ACHN (cell line): ENCODE measurements around the gene L3MBTL1.
A peak's percentile ranks its signal among the peaks of the same experiment; 100 is the strongest.
"Not testable (repeated sequence)": the region's sequence is repeated elsewhere in the genome, so short reads cannot be mapped to it uniquely, and the experiment has no call there.

Source experiments
- DNase-seq: peaks from one replicate; pipeline ENCODE4 v3.0.0-alpha.2; 2015
- in situ Hi-C: cut with HindIII; loops from 2 replicates; pipeline ENCODE4 v1.10.0; 2017; ENCODE audit warnings: low sequenced_read_pairs, low pct_ligation_motif_present, low pct_unique_long_range_greater_than_20kb

Gene L3MBTL1

DNA sequence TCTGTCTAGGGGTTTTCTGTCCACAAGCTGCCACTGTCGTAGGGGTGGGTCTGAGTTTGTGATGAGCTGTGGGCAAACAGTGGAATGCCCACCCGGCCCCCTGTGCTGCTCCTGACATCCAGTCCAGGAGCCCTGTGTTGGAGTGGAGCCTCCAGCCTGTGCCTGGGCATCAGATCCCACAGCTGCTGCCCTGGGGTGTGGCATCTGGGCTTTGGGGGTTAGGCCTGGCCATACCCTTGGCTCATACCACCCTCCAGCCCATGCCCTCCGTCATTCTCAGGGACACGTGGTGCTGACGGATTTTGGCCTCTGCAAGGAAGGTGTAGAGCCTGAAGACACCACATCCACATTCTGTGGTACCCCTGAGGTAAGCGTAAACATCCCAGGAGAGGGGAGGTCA is 64.3 kb downstream of the L3MBTL1 start:
- DNase-seq = no peak
- in situ Hi-C loops = no loop called here

- in situ Hi-C loops = no loop called here
- DNase-seq = no peak
Measured at GRCh38 chr20:43572891-43573290, 65.4 kb downstream of the L3MBTL1 start.

- no peak for DNase-seq
- in situ Hi-C loops = no loop called here
Measured at GRCh38 chr20:43576108-43576507, 68.6 kb downstream of the L3MBTL1 start.

- no peak for DNase-seq
- in situ Hi-C loops = no loop called here
Measured at GRCh38 chr20:43579861-43580793, 72.6 kb downstream of the L3MBTL1 start.

GRCh38 chr20:43583133-43583864 is 75.8 kb downstream of the L3MBTL1 start:
- no peak for DNase-seq
- in situ Hi-C loops = no loop called here

DNA sequence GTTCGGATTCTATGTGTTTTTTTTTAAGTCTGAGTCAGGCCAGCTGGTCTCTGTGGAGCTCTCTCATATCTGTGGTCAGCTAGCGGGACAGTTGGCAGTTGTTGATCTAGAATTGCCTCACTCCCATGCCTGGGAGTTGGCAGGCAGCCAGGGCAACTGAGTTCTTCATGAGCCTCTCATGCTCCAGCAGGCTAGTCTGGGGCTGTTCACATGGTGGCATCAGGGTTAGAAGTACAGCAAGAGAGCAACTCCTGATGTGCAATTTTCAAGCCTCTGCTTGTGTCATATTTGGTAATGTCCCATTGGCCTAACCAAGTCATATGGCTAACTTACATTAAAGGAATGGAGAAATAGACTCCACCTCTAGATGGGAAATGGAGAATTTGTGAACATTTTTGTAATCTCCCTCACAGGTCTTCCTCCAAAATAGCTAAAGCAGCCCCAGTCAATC is 76.5 kb downstream of the L3MBTL1 start:
- peak; percentile 92 for DNase-seq
- in situ Hi-C loops = no loop called here

- peak; percentile 93 for DNase-seq
- in situ Hi-C loops = no loop called here
Measured at GRCh38 chr20:43584448-43585136, 77.1 kb downstream of the L3MBTL1 start.

DNA sequence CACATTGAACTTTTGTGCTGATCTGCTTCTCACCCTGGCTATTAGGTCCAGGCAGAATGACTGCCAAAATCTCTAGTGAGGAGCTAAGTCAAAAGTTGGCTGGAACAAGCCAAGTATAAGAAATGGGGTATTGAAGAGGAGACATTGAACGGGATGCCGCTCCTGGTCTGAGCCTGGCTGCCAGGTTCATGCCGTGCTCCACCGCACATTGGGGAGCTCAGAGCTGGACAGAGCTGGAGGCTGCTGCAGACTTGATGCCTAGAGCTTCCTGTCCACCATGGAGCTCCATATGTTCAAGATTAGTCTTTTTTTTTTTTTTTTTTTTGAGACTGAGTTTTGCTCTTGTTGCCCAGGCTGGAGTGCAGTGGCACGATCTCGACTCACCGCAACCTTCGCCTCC is 79.1 kb downstream of the L3MBTL1 start:
- DNase-seq = no peak
- in situ Hi-C loops = no loop called here

DNA sequence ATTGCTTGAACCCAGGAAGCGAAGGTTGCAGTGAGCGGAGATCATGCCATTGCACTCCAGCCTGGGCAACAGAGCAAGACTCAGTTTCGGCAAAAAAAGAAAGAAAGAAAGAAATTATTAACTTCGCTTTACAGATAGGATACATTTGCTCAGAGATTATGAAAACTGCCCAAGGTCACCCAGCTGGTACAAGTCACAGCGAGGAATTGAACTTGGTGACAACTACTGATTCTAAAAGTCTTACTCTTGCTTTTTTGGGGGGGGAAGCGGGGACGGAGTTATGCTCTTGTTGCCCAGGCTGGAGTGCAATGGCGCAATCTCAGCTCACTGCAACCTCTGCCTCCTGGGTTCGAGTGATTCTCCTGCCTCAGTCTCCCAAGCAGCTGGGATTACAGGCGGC is 81.0 kb downstream of the L3MBTL1 start:
- DNase-seq, in situ Hi-C loops: not testable (repeated sequence)

DNA sequence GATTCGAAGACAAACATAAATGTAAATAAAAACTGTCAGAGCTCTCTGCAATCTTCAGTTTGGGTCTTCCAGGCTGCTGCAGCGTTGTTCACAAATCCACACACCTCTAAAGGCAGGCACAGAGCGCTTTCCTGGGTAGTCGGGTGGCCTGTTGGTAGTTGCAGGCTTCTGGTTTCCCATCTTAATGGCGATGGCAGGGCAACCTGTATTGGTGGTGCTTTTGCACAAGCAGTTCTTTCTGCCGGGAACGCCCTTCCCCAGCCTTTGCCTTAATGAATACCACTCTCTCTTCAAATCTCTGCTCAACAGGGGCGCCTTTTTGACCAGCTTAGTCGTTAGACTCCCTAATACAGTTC is 82.5 kb downstream of the L3MBTL1 start:
- in situ Hi-C loops = no loop called here
- peak; percentile 6 for DNase-seq

- DNase-seq = peak; percentile 87
- in situ Hi-C loops = no loop called here
Measured at GRCh38 chr20:43590392-43591303, 83.2 kb downstream of the L3MBTL1 start, which contains the start of gene IFT52. Gene IFT52 (plus strand): TSS chr20:43590937. CDS start chr20:43594699, 3,762 bp downstream.
